Lower leg skin (tissue), 4 donors: ENCODE results near the gene SKAP1. TPM values are rescaled to one million over a fixed set of nuclear protein-coding genes. Genes with fewer than 3 reads are reported as not detected.

ENCODE experiments used
- DNase-seq, 2 donors: peaks; one replicate each; pipeline ENCODE4 v3.0.0-alpha.2; 2019; ENCODE audit warnings: low spot score in 2 of 2
- H3K4me3 ChIP-seq: fragments of 200-600 bp; sonication (generic); 2 replicates; pipeline ENCODE4 v1.5.1; 2017; ENCODE audit warnings: mild to moderate bottlenecking, low read depth; ENCODE audit not compliant: poor library complexity, severe bottlenecking
- POLR2A ChIP-seq, 2 donors: fragments of 450-650 bp; IDR thresholded peaks; one replicate each; pipeline ENCODE4 v1.6.1; 2016 to 2017; ENCODE audit warnings: antibody characterized with exemption in 2 of 2, mild to moderate bottlenecking in 1 of 2, moderate library complexity in 1 of 2
- WGBS, 2 donors: methylation state at CpG; one replicate each; pipeline ENCODE4 v1.1.5; 2018; 5-methylcytosine and 5-hydroxymethylcytosine counted together
- intact Hi-C: fragments of 100-400 bp; cut with DNase I; formaldehyde crosslinking; loops from one replicate; pipeline ENCODE4 v1.15.0; 2023; ENCODE audit warnings: low total_unique reads
- total RNA-seq, 4 donors: library from RNA; depleted of rRNA; stranded (reverse); fragments of >200 nt; gene quantifications; one replicate each; pipeline ENCODE4 v1.1.0, GENCODE V29; 2016
- TF ChIP-seq, protein P1 (sequence below), 3 donors: fragments of 450-650 bp; IDR thresholded peaks; one replicate each; pipeline ENCODE4 v1.5.1; 2016; ENCODE audit warnings: antibody characterized with exemption in 3 of 3, mild to moderate bottlenecking in 3 of 3, moderate library complexity in 2 of 3

The SKAP1 gene
- total RNA-seq, 4 donors from 2014 or later: 0.99 to 1.2 TPM; not detected in 2

DNA sequence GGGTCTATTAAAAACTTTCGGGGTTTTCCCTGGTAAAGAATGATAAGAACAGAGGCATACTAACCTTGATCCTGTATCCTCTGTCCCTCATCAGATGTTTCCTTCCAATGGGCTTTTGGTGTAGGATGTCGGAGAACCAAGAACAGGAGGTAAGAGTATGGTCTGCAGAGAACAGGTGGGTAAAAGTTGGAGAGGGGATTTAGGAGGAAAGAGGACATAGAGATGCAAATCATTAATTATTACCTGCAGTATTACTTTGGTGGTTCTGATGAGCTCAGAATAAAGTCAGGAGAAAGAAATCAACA lies 318.1 kb downstream of the SKAP1 start:
- no peak overlapping the region for H3K4me3 ChIP-seq
- TF ChIP-seq, protein P1, sequence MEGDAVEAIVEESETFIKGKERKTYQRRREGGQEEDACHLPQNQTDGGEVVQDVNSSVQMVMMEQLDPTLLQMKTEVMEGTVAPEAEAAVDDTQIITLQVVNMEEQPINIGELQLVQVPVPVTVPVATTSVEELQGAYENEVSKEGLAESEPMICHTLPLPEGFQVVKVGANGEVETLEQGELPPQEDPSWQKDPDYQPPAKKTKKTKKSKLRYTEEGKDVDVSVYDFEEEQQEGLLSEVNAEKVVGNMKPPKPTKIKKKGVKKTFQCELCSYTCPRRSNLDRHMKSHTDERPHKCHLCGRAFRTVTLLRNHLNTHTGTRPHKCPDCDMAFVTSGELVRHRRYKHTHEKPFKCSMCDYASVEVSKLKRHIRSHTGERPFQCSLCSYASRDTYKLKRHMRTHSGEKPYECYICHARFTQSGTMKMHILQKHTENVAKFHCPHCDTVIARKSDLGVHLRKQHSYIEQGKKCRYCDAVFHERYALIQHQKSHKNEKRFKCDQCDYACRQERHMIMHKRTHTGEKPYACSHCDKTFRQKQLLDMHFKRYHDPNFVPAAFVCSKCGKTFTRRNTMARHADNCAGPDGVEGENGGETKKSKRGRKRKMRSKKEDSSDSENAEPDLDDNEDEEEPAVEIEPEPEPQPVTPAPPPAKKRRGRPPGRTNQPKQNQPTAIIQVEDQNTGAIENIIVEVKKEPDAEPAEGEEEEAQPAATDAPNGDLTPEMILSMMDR (IDR thresholded peaks at IDR 0.05): no peak
- DNase-seq: no peak
- intact Hi-C loops: no loop called here
- WGBS, 2 donors: 63 to 75% methylated on average over 2 of the region's 2 CpGs

DNA sequence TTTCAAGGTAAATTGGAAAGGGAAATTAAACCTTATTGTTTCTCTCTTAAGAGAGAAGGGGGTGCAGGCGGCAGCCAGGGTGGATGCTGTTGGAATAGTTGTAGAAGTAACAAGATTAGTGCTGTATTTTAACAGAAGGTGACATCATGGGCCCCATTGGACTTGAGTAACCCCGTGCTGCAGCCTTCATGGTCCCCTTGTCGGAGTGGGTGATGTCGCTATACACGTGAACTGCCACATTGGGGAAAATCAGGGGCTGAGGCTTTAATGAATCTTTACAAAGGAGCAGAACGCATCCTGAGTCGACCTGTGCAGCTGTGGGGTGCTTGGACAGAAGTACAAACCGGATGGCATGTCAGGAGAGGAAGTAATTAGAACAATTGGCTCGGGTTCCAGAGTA lies 319.3 kb downstream of the SKAP1 start:
- intact Hi-C loops: no loop called here
- 80% methylated on average over 9 of the region's 9 CpGs for WGBS, 2 donors
- DNase-seq: no peak
- no peak overlapping the region for H3K4me3 ChIP-seq
- TF ChIP-seq POLR2A (IDR thresholded peaks at IDR 0.05): no peak
- TF ChIP-seq, protein P1 (IDR thresholded peaks at IDR 0.05): no peak

DNA sequence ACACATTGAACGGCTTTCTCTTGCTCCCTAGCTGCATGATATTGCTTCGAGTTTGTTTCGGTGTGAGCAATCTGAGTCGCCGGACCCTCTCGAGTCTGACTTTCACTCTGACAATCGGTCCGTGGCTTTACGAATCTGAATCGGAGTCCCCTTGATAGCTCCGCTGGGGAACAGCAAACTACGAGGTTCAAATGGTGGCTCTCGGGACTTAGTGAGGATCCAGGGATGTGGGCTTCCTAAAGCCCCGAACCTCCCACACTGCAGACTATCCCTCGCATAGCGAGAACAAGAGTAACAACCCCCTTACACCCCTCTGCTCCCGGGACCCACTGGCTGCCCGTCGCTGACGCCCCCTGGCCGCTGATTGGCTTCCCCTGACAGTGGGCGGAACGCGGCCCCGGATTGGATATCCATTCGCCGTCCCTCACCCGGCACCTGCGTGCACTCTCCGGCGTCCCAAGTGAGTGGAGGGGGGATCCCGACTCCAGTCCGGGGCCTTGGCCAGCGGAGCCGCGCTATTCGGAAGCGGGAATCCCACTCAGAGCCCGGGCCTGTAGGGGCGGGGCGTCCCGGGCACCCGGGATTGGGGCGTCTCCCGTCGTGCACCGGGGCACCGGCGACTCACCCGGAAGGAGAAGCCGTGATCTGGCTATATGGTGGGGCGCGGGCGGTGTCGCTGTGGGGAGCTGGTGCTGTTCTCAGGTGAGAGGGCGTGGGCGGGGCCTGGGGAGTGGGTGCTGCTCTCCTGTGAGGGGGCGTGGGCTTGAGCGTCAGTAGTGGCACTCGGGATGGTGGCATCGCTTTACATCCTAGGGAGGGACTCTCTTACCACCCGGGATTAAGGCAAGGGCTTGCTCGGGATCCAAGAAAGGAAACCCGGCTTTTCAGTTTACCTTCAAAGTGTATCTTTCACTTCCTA lies 322.6 kb downstream of the SKAP1 start, which contains the start of gene SNX11:
TSS of gene SNX11 (plus strand) at position 630 of the 919 bp plus-strand sequence. CDS start 4,278 bp downstream, outside the sequence.
- WGBS, 2 donors: 0% methylated on average over 39 to 48 of the region's 64 CpGs
- intact Hi-C loops: loop anchor here (5.0 kb wide), 1 partner anchor 1385 kb away; no protein-coding TSS in a partner anchor

DNA sequence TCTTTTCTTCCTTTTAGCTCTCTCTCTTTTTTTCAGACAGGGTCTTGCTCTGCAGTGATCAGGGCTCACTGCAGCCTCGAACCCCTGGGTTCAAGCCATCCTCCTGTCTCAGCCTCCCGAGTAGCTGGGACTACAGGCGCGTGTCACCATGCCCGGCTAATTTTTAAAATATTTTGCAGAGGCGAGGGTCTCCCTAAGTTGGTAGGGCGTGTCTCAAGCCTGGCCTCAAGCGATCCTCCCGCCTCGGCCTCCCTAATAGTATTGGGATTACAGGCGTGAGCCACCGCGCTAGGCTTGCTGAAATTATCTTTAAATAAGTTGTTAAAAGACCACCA lies 323.2 kb downstream of the SKAP1 start:
- WGBS, 2 donors: 33 to 44% methylated on average over 13 of the region's 13 CpGs
- no peak for TF ChIP-seq POLR2A (IDR thresholded peaks at IDR 0.05)
- TF ChIP-seq, protein P1 (IDR thresholded peaks at IDR 0.05): no peak
- no peak for DNase-seq
- peak overlapping the region; percentile 59 for H3K4me3 ChIP-seq
- intact Hi-C loops: loop anchor here (5.0 kb wide), 1 partner anchor 1386 kb away; no protein-coding TSS in a partner anchor

More for the DNA sequence above, 322.6 kb downstream of the SKAP1 start, which contains the start of gene SNX11:
- DNase-seq: peak; percentile 84 to 98
- peak within 1 kb of the TSS; percentile 59 for H3K4me3 ChIP-seq
- no peak for TF ChIP-seq POLR2A (IDR thresholded peaks at IDR 0.05)
- TF ChIP-seq, protein P1 (IDR thresholded peaks at IDR 0.05): no peak

DNA sequence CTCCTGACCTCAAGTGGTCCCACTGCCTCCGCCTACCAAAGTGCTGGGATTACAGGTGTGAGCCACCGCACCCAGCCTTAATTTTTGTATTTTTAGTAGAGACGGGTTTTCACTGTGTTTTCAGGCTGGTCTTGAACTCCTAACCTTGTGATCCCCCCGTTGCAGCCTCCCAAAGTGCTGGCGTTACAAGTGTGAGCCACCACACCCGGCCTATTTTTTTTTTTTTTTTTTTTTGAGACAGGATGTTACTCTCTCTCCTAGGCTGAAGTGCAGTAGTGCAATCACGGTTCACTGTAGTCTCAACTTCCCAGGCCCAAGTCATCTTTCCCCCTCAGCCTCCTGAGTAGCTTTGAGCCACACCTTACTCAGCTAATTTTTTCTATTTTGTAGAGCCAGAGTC lies 325.6 kb downstream of the SKAP1 start:
- no peak for TF ChIP-seq POLR2A (IDR thresholded peaks at IDR 0.05)
- TF ChIP-seq, protein P1 (IDR thresholded peaks at IDR 0.05): no peak
- no peak for DNase-seq
- 91% methylated on average over 7 of the region's 7 CpGs for whole genome bisulfite sequencing, 2 donors
- intact Hi-C loops: no loop called here
- no peak overlapping the region for H3K4me3 ChIP-seq
